NOMO-1 treated with dmso at 0.1 percent for 144 hours (cell line): ENCODE results near the gene CA14.
"Not testable (repeated sequence)": the region's sequence is repeated elsewhere in the genome, so short reads cannot be mapped to it uniquely, and the experiment has no call there.

Experiments
- DNase-seq: peaks from one replicate; lab custom pipeline; 2025; ENCODE audit not compliant: unreplicated experiment; lab: John Stamatoyannopoulos, UW

The CA14 gene

DNA sequence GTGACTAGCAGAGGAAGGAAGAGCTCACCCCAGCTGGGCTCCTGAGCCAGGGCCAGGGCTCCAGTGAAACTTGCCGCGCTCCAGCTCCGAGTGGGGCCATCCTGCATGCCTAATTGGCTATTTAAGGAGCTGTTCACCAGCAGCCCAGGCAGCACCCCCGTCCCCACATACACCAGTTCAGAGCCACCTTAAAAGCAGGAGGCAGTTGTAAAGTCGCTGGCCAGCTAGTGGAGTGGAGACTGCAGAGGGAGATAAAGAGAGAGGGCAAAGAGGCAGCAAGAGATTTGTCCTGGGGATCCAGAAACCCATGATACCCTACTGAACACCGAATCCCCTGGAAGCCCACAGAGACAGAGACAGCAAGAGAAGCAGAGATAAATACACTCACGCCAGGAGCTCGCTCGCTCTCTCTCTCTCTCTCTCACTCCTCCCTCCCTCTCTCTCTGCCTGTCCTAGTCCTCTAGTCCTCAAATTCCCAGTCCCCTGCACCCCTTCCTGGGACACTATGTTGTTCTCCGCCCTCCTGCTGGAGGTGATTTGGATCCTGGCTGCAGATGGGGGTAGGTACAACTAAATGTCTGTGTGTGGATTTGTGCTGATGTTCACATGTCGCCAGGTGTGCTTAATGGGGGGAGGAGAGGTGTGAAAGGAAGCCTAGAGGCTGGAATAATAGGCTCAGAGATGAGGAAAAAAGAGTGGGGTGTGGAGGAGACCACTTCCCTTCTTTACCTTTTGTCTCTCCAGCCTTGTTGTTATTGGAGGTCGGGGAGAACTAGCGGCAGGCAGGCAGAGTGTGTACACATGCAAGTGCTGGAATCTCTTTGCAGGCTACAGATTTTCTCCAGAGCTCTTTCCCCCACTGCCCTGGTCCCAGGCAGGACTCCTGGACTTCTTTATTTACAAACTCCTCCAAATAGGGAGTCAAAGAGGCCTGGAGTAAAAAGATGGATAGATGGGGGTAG is at the start of gene CA14:
TSS of gene CA14 (plus strand) at position 151 of the 962 bp plus-strand sequence. CDS start at position 506, 355 bp downstream.
- no peak for DNase-seq

DNA sequence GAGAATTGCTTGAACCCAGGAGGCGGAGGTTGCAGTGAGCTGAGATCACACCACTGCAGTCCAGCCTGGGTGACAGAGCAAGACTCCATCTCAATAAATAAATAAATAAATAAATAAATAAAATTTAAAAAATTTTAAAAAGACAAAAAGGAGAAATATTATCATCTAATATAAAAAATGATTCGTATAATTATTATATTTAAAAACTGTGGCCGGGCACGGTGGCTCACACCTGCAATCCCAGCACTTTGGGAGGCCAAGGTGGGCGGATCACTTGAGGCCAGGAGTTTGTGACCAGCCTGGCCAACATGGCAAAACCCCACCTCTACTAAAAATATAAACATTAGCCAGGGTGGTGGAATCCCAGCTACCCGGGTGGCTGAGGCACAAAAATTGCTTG is 49.1 kb upstream of the CA14 start:
- not testable (repeated sequence) for DNase-seq

DNA sequence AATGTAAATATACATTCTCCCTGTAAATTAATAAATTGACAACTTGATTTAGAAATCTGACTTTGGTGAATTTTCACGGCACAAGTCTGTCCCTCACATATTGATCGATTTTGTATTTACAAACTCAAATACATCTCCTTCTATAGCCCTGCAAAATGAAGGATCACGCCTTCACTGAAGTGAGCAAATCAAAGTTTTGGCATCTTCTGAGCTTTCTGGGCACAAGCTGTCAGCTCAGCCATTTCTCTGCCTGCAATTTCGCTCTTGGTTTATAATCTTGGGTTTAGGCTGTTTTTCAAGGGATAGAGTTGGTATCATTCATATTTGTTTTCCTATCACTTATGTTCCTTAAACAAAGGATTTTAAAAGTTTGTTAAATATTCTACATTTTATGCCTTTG is 47.5 kb upstream of the CA14 start:
- no peak for DNase-seq

DNA sequence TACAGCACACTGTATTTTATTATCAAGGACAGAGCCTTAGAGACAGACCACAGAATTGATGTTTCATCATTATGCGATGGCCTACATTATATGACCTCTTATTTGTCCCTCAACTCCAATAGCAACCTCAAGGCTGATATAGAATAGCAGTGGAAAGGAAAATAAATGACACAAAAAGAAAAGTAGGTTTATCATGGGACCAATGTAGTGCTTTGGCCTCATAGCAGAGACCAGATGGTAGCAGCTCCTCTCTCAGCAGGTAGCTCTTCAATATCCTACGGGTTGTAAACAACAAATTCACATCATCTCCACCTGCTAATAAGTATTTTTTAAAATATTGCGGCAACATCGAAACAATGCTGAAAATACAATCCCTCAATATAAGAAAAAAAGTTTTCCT is 46.9 kb upstream of the CA14 start:
- DNase-seq: no peak

DNA sequence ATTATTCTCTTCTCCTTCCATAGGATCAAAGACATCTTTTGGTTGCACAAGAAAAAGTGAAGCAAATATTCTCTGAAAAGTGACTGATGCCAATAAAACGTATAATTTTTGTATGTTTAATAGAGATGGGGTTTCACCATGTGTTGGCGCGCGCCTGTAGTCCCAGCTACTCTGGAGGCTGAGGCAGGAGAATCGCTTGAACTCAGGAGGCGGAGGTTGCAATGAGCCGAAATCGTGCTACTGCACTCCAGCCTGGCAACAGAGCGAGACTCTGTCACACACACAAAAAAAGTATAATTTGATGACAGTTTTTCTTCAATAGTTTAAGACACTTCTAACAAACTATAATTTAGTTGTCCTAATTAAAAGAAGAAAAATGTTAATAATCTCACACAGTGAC is 45.5 kb upstream of the CA14 start:
- no peak for DNase-seq

DNA sequence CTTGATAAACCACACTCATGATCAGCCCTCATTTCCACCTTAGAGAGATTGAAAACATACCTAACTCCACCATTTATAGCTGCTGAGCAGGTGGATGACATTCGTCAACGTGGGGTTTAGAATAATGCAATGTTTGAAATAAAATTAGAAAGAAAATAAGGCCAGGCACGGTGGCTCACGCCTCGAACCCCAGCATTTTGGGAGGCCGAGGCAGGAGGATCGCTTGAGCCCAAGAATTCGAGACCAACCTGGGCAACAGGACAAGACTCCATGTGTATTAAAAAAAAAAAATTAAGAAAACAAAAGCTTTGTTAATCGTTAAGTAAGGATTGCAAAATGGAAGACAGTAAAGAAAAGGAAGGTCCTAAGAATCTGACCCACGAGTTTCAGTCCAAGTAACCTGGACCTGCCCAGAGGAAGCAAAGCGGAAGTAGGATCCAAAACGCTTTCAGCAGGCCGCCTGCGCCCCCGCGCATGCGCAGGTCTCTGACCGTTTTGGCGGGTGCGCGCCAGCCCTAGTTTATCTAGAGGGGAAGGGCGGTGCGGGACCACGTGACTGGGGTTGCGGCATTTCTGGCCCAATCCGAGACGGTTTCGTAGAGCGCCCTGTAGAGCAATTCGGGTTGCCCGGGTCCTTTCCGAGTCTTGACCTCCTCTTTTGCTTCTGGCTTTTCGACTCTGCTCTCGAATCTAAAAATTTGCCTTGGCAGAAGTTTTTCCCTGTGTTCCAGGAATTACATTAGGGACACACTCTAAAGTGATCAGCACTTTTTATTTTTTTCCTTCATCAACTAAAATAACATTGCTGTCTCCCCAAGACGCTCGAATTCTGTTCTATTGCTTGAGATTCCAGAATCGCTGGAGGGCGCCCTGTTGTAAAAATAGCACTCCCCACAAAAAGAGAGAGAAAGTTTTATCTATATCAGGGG is 44.1 kb upstream of the CA14 start:
- peak; percentile 99 for DNase-seq

DNA sequence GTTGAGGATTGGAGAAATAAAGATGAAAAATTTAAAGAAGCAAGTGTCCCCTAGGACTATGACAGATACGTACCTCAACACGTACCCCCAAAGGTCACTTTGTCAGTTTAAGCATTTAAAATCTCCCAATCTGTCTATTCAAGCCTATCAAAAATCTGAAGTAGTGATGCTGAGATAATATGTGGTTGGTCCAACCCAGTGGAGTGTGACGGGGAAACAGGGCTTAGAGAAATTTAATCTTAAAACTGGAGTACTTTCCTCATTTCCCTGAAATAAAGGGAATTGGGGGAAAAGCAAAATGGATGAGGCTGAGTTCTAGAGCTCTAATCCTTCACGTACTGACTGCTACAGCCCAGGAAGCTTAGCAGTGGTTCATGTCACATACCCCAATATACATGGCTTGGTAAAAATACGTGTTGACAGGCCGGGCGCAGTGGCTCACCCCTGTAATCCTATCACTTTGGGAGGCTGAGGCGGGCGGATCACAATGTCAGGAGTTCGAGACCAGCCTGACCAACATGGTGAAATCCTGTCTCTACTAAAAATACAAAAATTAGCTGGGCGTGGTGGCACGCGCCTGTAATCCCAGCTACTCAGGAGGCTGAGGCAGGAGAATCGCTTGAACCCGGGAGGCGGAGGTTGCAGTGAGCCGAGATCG is 43.3 kb upstream of the CA14 start:
- not testable (repeated sequence) for DNase-seq

DNA sequence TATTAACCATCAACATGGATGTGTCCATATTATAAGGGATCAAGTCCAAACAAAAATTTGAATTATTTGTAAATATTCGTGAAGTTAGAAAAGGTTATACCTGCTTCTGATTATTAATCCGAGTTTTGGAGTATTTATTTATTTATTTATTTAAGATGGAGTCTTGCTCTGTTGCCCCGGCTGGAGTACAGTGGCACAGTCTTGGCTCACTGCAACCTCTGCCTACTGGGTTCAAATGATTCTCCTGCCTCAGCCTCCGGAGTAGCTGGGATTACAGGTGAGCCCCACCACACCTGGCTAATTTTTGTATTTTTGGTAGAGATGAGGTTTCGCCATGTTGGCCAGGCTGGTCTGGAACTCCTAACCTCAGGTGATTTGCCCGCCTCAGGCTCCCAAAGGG is 41.7 kb upstream of the CA14 start:
- DNase-seq: not testable (repeated sequence)

DNA sequence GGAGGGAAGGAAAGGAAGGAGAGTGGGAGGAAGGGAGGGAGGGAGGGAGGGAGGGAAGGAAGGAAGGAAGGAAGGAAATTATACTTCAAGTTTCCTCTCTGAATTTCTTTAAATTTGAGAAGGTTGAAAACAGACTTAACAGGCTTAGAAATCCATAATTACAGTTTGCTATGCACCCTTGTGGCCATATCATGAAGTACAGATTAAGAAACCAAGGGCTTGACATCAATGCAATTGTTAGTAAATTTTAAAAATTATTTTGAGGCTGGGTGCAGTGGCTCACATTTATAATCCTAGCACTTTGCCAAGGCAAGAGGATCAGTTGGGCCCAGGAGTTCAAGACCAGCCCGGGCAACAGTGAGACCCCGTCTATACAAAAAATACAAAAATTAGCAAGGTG is 36.0 kb upstream of the CA14 start:
- no peak for DNase-seq

DNA sequence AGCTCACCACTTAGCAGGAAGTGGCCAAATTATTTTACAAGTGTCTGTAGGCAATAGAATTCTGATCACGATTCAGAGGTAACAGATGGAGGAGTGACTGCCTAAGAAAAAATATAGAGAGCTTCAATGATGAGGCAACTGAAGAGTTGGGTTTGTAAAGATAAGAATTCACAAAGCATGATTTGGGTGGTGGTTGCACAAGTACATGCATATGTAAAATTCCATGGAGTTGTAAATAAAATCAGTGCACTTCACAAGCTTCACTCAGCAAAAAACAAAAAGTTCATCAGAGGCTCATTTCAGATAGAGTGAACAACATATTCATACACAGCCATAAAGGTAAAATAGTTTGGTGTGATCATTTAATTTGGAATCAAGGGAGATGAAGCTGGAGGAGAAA is 32.6 kb upstream of the CA14 start:
- DNase-seq: no peak

DNA sequence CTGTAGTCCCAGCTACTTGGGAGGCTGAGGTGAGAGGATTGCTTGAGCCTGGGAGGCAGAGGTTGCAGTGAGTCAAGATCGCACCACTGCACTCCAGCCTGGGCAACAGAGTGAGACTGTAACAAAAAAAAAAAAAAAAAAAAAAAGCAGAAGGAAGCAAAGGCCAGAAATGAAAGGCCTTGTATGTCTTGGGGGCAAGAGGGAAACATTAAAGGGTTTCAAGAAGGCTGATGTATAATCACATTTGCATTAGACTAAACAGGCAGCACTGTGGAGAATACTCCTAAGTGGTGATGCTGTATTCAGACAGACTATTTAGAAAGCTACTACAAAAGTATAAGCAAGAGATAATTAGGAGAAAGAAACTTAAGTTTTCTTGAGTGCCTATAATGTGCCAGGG is 32.0 kb upstream of the CA14 start:
- no peak for DNase-seq

DNA sequence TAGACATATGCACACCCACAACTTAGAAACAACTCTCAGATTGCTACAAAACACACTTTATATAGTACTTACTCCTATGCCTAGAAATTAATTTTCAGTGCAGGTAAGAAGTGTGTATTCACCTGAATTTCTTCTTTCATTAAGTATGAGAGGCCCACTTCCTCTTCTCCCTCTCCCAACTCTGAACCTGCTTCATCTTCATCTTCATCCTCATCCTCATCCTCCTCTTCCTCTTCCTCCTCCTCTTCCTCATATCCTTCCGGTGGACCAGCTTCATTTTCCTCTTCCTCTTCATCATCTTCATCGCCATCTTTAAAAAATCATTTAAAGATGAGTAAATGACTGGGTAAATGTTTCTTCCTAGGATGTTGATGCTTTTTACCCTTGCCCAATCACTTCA is 31.1 kb upstream of the CA14 start:
- no peak for DNase-seq

DNA sequence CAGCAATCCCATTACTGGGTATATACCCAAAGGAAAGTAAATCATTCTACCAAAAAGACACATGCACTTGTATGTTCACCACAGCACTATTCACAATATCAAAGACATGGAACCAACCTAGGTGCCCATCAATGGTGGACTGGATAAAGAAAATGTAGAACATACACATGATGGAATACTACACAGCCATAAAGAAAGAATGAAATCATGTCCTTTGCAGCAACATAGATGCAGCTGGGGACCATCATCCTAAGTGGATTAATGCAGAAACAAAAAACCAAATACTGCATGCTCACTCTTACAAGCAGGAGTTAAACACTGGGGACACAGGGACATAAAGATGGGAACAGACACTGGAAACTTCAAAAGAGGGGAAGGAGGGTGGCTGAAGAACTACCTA is 30.3 kb upstream of the CA14 start:
- DNase-seq: no peak

DNA sequence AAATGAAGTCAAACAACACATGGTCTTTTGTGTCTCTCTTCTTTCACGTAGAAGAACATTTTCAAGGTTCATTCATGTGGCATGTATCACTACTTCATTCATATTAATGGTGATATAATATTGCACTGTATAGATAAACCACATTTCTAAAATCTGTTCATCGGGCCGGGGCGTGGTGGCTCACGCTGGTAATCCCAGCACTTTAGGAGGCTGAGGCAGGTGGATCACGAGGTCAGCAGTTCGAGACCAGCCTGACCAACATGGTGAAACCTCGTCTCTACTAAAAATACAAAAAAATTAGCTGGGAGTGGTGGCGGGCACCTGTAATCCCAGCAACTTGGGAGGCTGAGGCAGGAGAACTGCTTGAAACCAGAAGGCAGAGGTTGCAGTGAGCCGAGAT is 29.3 kb upstream of the CA14 start:
- DNase-seq: not testable (repeated sequence)

DNA sequence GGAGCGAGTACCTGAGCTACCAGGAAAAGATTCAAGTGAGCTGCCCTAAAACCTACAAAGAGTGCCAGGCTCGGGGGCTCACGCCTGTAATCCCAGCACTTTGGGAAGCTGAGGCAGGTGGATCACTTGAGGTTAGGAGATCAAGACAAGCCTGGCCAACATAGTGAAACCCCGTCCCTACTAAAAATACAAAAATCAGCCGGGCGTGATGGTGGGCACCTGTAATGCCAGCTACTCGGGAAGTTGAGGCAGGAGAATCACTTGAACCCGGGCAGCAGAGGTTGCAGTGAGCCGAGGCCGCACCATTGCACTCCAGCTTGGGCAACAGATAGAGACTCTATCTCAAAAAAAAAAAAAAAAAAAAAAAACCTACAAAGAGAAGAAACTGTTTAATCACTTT is 24.7 kb upstream of the CA14 start:
- not testable (repeated sequence) for DNase-seq

DNA sequence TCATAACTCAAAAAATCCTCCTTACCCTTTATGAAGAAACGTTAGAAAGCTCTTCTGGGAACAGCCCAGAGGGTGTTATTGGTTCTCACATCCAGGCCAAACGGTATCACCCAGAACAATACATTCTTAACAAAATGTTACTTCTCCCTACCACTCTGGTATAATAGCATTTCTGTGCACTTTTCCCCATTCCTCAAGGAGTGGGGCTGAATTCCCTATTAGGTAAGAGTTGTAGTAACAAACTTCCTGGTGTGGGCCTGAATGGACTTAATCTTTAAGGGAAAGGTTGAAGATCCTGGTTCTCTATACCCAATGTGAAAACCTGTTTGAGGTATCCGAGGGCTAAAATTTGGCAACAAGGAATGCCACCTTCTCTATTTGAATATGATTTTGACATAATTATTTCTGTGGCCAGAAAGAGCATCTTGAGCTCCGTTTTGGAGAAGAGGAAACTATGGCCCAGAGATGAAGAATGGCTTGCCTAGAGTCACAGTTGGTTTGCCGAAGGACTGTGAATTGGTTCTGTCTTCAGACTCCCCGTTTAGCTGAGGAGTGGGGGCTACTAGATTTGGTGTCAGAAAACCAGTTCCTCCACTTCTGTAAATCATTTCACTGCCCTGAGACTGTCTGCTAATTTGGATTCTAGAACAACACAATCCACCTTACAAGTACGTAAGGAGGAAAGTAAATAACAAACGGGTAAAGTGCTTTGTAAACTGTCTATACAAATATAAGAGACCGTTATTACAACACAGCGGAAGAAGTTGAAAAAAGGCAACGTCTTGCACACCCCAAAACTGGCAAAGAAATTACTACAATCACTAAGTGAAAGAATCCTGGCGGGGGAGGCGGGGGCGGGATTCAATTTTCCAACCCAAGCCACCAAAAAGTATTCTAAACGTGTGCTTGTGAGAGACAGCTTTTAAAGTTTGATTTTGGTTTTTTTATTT is 23.9 kb upstream of the CA14 start:
- DNase-seq: peak; percentile 41

DNA sequence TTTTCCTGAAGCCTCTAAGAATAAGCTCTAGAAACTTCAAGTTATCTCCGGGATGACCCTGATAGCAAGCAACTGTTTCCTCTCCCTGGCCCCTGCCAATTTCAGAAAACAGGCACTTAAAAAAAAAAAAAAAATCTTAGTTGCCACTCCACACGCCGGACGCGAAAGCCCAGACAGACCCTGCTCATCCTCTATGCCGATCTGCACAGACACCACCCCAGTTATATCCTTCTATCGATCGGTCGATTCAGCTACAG is 23.3 kb upstream of the CA14 start:
- DNase-seq: no peak

DNA sequence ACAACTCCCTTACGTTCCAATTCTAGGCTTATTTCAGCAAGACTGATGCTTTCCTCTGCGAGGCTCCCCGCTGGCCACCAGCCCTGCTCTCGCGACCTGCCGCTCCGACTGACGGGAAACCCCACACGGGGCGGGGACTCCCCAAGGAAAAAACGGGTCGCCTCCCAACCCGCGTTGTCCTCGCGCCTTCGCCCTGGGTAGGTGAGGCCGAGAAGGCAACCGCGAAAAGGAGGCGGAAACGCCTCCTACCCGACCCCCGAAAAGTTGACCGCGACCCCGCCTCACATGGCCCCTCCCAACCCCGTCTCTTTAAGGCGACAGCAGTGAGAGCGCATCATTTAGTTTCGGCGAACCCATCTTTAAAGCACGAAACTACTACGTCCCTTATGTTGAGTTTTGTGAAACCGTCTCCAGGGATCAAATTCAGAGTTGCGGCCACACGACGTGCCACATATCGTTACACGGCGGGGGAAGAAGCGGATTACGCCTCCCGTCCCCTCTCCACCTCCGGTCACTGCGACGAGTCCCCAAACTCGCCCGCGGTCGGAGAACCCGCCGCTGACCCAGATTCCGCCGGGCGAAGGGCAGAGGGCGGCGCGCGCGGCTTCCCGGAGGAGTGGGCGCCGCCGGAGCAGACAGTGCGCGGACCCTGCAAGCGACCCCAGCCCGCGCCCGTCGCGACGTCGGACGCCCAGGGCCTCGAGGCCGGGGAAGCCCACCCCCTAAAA is 22.8 kb upstream of the CA14 start:
- peak; percentile 79 for DNase-seq

DNA sequence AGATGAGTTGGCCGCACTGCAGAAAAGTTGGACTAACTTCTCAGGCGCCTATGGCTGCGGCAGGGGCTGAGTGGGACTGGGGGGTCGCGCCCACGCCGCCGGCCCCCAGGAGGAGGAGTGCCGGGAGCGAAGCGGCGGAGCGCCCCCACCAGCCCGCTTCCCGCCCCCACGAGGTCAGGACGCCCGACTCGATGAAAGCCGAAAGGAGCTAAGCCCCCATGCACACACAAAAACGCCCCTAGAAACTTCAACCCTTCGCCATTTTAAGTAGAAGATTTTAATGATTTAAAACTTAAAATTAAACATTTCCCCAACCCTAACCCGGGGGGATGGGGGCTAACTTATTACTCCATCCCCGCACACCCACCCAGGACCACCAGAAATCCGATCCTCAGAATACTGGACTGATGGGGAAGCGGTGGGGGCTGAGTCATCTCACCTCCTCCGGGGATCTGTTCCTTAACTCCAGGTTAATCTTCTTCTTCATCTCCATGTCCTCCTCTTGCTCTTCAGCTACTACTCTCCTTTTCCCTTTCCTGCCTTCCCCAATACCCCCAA is 22.2 kb upstream of the CA14 start:
- DNase-seq: no peak
